ENCODE results near the gene ERAP2.

Gene ERAP2

GRCh38 chr5:96968074-96968473, 91.8 kb downstream of the ERAP2 start:
- DNase-seq, result no peak

- DNase-seq, result no peak
Observed at GRCh38 chr5:96968614-96969013, 92.3 kb downstream of the ERAP2 start.
